Measurements from ENCODE around the gene SPACDR. TPM values are rescaled to one million over a fixed set of nuclear protein-coding genes. Genes with fewer than 3 reads are reported as not detected.

The SPACDR gene
- polyA plus RNA-seq, 1 donor from 2014 or later, result not detected

DNA sequence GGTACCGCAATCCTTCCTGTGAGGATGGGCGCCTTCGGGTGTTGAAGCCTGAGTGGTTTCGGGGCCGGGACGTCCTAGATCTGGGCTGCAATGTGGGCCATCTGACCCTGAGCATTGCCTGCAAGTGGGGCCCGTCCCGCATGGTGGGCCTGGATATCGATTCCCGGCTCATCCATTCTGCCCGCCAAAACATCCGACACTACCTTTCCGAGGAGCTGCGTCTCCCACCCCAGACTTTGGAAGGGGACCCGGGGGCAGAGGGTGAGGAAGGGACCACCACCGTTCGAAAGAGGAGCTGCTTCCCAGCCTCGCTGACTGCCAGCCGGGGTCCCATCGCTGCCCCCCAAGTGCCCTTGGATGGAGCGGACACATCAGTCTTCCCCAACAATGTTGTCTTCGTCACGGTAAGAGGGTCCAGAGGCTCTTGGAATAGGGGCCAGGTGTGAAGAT lies 32.7 kb downstream of the SPACDR start:
- no peaks in the 10 kb centered on the region for H3K27me3 ChIP-seq (ENCODE audit: insufficient read depth, low read depth, low read length)
- H3K9me2 ChIP-seq (ENCODE audit: insufficient read depth, low read length), result no peaks in the 10 kb centered on the region
- H3K36me3 ChIP-seq (ENCODE audit: insufficient read depth, low read length), result no peaks in the 10 kb centered on the region
- no peak for TF ChIP-seq EP300 (conservative IDR thresholded peaks at IDR 0.05; ENCODE audit: poor library complexity, severe bottlenecking)
- TF ChIP-seq POLR2AphosphoS5 (IDR thresholded peaks at IDR 0.05), result no peak
- TF ChIP-seq EZH2 (IDR thresholded peaks at IDR 0.05; ENCODE audit: borderline replicate concordance, insufficient read depth, low read length, poor library complexity, severe bottlenecking), result no peak
- TF ChIP-seq RAD21 (conservative IDR thresholded peaks at IDR 0.05), result no peak
- H3K79me2 ChIP-seq (replicated peaks; ENCODE audit: insufficient read depth, low read length), result peaks cover 25% of the 10 kb centered on the region
- no peak overlapping the region for H3K9ac ChIP-seq (ENCODE audit: low read length)
- H4K20me1 ChIP-seq (ENCODE audit: insufficient read depth), result no peaks in the 10 kb centered on the region
- H2AFZ ChIP-seq (ENCODE audit: low read depth, low read length), result no peak overlapping the region
- H3F3A ChIP-seq (ENCODE audit: insufficient read depth, low read length, poor library complexity, severe bottlenecking), result no peaks in the 10 kb centered on the region
- peak overlapping the region; percentile 64 for H3K4me2 ChIP-seq (ENCODE audit: low read length)
- H3K27ac ChIP-seq (ENCODE audit: low read length), result no peak overlapping the region
- peak overlapping the region; percentile 81 for H3K4me3 ChIP-seq (ENCODE audit: low read length)
- H3K9me3 ChIP-seq (ENCODE audit: low read length), result no peaks in the 10 kb centered on the region

DNA sequence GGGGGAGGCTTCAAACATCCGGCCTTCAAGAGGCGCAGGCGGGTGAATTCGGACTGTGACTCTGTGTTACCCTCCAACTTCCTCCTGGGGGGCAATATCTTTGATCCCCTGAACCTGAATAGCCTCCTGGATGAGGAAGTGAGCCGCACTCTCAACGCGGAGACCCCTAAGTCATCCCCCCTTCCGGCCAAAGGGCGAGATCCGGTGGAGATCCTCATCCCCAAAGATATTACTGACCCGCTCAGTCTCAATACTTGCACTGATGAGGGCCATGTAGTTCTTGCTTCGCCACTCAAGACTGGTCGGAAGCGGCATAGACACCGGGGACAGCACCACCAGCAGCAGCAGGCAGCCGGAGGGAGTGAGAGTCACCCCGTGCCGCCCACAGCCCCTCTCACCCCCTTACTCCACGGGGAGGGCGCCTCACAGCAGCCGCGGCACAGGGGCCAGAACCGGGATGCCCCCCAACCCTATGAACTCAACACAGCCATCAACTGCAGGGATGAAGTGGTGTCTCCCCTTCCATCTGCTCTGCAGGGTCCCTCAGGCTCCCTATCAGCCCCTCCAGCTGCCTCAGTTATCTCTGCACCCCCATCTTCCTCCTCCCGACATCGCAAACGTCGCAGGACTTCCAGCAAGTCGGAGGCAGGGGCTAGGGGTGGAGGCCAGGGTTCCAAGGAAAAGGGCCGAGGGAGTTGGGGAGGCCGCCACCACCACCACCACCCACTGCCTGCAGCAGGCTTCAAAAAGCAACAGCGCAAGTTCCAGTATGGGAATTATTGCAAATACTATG lies 33.4 kb downstream of the SPACDR start:
- H4K20me1 ChIP-seq (ENCODE audit: insufficient read depth), result no peaks in the 10 kb centered on the region
- no peaks in the 10 kb centered on the region for H3F3A ChIP-seq (ENCODE audit: insufficient read depth, low read length, poor library complexity, severe bottlenecking)
- peak overlapping the region; percentile 64 for H3K4me2 ChIP-seq (ENCODE audit: low read length)
- no peak overlapping the region for H2AFZ ChIP-seq (ENCODE audit: low read depth, low read length)
- H3K4me3 ChIP-seq (ENCODE audit: low read length), result peak overlapping the region; percentile 81
- TF ChIP-seq MXI1 (conservative IDR thresholded peaks at IDR 0.05; ENCODE audit: poor library complexity, severe bottlenecking), result no peak
- TF ChIP-seq EZH2 (IDR thresholded peaks at IDR 0.05; ENCODE audit: borderline replicate concordance, insufficient read depth, low read length, poor library complexity, severe bottlenecking), result no peak
- no peak for TF ChIP-seq TAF1 (IDR thresholded peaks at IDR 0.05; ENCODE audit: low read depth)
- TF ChIP-seq EP300 (conservative IDR thresholded peaks at IDR 0.05; ENCODE audit: poor library complexity, severe bottlenecking), result no peak
- no peak for TF ChIP-seq POLR2AphosphoS5 (IDR thresholded peaks at IDR 0.05)
- TF ChIP-seq, protein P1, sequence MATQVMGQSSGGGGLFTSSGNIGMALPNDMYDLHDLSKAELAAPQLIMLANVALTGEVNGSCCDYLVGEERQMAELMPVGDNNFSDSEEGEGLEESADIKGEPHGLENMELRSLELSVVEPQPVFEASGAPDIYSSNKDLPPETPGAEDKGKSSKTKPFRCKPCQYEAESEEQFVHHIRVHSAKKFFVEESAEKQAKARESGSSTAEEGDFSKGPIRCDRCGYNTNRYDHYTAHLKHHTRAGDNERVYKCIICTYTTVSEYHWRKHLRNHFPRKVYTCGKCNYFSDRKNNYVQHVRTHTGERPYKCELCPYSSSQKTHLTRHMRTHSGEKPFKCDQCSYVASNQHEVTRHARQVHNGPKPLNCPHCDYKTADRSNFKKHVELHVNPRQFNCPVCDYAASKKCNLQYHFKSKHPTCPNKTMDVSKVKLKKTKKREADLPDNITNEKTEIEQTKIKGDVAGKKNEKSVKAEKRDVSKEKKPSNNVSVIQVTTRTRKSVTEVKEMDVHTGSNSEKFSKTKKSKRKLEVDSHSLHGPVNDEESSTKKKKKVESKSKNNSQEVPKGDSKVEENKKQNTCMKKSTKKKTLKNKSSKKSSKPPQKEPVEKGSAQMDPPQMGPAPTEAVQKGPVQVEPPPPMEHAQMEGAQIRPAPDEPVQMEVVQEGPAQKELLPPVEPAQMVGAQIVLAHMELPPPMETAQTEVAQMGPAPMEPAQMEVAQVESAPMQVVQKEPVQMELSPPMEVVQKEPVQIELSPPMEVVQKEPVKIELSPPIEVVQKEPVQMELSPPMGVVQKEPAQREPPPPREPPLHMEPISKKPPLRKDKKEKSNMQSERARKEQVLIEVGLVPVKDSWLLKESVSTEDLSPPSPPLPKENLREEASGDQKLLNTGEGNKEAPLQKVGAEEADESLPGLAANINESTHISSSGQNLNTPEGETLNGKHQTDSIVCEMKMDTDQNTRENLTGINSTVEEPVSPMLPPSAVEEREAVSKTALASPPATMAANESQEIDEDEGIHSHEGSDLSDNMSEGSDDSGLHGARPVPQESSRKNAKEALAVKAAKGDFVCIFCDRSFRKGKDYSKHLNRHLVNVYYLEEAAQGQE (IDR thresholded peaks at IDR 0.05; ENCODE audit: borderline replicate concordance), result no peak
- TF ChIP-seq RAD21 (conservative IDR thresholded peaks at IDR 0.05), result no peak
- no peak for TF ChIP-seq CTCF (IDR thresholded peaks at IDR 0.05; ENCODE audit: poor library complexity, severe bottlenecking)
- TF ChIP-seq SMC3 (conservative IDR thresholded peaks at IDR 0.05; ENCODE audit: poor library complexity), result no peak
- H3K27ac ChIP-seq (ENCODE audit: low read length), result peak overlapping the region; percentile 99
- peaks cover 25% of the 10 kb centered on the region for H3K79me2 ChIP-seq (replicated peaks; ENCODE audit: insufficient read depth, low read length)
- no peaks in the 10 kb centered on the region for H3K36me3 ChIP-seq (ENCODE audit: insufficient read depth, low read length)
- no peaks in the 10 kb centered on the region for H3K27me3 ChIP-seq (ENCODE audit: insufficient read depth, low read depth, low read length)
- no peaks in the 10 kb centered on the region for H3K9me2 ChIP-seq (ENCODE audit: insufficient read depth, low read length)
- peak overlapping the region; percentile 96 for H3K9ac ChIP-seq (ENCODE audit: low read length)
- no peaks in the 10 kb centered on the region for H3K9me3 ChIP-seq (ENCODE audit: low read length)

Data from neural cell (in vitro differentiated cells).